ENCODE results near the gene S100A7A. TPM values are rescaled to one million over a fixed set of nuclear protein-coding genes. Genes with fewer than 3 reads are reported as not detected.

The S100A7A gene
- total and polyA plus RNA-seq, 2 donors (not counting 1 experiment from before 2014, with no cell fraction given): not detected

DNA sequence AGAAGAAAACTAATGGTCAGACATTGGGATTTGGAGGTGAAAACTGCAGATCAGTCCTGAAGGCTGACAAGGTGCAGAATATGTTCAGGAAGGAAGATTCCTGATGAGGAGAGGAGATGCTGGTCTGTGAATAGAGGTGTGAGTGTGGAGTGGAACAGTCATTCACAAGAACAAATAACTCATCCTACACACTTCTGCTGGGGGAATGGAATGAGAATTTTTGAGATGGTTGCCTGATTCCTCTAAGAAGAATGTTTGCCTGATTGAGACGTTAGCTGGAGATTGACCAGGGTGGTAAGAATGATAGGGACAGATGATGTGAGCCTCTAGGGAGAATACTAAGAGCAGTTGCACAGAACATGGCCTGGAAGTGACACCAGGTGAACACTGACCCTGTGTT is 40.1 kb downstream of the S100A7A start:
- Histone ChIP-seq H3K9ac (ENCODE audit: low read length) (no peak overlapping the region), H3K79me2 (ENCODE audit: control insufficient read depth, insufficient read depth, low read length) (no peaks in the 10 kb centered on the region), H3K36me3 (replicated peaks in 1 of 2; ENCODE audit: control extremely low read depth in 1 of 2, control insufficient read depth in 1 of 2, extremely low read depth in 1 of 2, insufficient read depth in 2 of 2, low read length in 1 of 2) (no peaks in the 10 kb centered on the region), H2AFZ (ENCODE audit: insufficient read depth, low read depth, low read length, poor library complexity, severe bottlenecking) (no peak overlapping the region), H4K20me1 (ENCODE audit: control insufficient read depth, insufficient read depth, low read length, poor library complexity, severe bottlenecking) (no peaks in the 10 kb centered on the region), H3K4me1 (ENCODE audit: control insufficient read depth in 2 of 2, insufficient read depth in 2 of 2, low read length in 2 of 2) (no peaks in the 10 kb centered on the region), H3K9me3 (ENCODE audit: control extremely low read depth in 1 of 3, control insufficient read depth in 2 of 3, insufficient read depth in 1 of 3, low read length in 2 of 3) (no peaks in the 10 kb centered on the region), H3K27me3 (replicated peaks in 1 of 4; ENCODE audit: control extremely low read depth in 1 of 4, control insufficient read depth in 3 of 4, insufficient read depth in 4 of 4, low read length in 3 of 4) (peaks cover 0 to 5% (median 4%) of the 10 kb centered on the region in 4 experiments), H3K27ac (ENCODE audit: low read length in 2 of 2) (no peak overlapping the region), H3K4me3 (ENCODE audit: control extremely low read depth in 1 of 5, extremely low read depth in 1 of 5, insufficient read depth in 1 of 5, low read depth in 2 of 5, low read length in 4 of 5) (no peak overlapping the region), H3K4me2 (replicated peaks; ENCODE audit: low read depth, low read length, poor library complexity, severe bottlenecking) (no peak overlapping the region)
- Mint-ChIP-seq H3K9me3 (ENCODE audit: insufficient read depth) (no peaks in the 10 kb centered on the region), H3K4me1 (no peaks in the 10 kb centered on the region), H3K27me3 (peaks cover 49% of the 10 kb centered on the region), H3K27ac (no peak overlapping the region), H3K4me3 (no peak overlapping the region)
- TF ChIP-seq EZH2 (IDR thresholded peaks at IDR 0.05; ENCODE audit: borderline replicate concordance, insufficient read depth, low read depth, low read length, poor library complexity, severe bottlenecking): no peak
- TF ChIP-seq, protein P1, sequence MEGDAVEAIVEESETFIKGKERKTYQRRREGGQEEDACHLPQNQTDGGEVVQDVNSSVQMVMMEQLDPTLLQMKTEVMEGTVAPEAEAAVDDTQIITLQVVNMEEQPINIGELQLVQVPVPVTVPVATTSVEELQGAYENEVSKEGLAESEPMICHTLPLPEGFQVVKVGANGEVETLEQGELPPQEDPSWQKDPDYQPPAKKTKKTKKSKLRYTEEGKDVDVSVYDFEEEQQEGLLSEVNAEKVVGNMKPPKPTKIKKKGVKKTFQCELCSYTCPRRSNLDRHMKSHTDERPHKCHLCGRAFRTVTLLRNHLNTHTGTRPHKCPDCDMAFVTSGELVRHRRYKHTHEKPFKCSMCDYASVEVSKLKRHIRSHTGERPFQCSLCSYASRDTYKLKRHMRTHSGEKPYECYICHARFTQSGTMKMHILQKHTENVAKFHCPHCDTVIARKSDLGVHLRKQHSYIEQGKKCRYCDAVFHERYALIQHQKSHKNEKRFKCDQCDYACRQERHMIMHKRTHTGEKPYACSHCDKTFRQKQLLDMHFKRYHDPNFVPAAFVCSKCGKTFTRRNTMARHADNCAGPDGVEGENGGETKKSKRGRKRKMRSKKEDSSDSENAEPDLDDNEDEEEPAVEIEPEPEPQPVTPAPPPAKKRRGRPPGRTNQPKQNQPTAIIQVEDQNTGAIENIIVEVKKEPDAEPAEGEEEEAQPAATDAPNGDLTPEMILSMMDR (IDR thresholded peaks at IDR 0.05): no peak
- no peak for ATAC-seq (ENCODE audit: low read depth)
- intact Hi-C loops (cut with micrococcal nuclease): no loop called here
- no peak for DNase-seq
- ChIA-PET POLR2A (no interaction called here), CTCF (interaction anchor here (1.4 kb wide), 1 partner anchor 38 kb away, joined by 3 read pairs; no protein-coding TSS in a partner anchor)
- 77% methylated on average over 1 of the region's 1 CpG for WGBS (ENCODE audit: insufficient coverage)

GRCh38 chr1:153459655-153460054 is 43.3 kb downstream of the S100A7A start:
- Histone ChIP-seq H2AFZ (ENCODE audit: insufficient read depth, low read depth, low read length, poor library complexity, severe bottlenecking) (no peak overlapping the region), H3K79me2 (ENCODE audit: control insufficient read depth, insufficient read depth, low read length) (no peaks in the 10 kb centered on the region), H3K4me2 (replicated peaks; ENCODE audit: low read depth, low read length, poor library complexity, severe bottlenecking) (no peak overlapping the region), H3K36me3 (replicated peaks in 1 of 2; ENCODE audit: control extremely low read depth in 1 of 2, control insufficient read depth in 1 of 2, extremely low read depth in 1 of 2, insufficient read depth in 2 of 2, low read length in 1 of 2) (no peaks in the 10 kb centered on the region), H3K27ac (ENCODE audit: low read length in 2 of 2) (no peak overlapping the region), H4K20me1 (ENCODE audit: control insufficient read depth, insufficient read depth, low read length, poor library complexity, severe bottlenecking) (no peaks in the 10 kb centered on the region), H3K9me3 (ENCODE audit: control extremely low read depth in 1 of 3, control insufficient read depth in 2 of 3, insufficient read depth in 1 of 3, low read length in 2 of 3) (no peaks in the 10 kb centered on the region), H3K4me3 (ENCODE audit: control extremely low read depth in 1 of 5, extremely low read depth in 1 of 5, insufficient read depth in 1 of 5, low read depth in 2 of 5, low read length in 4 of 5) (no peak overlapping the region), H3K4me1 (ENCODE audit: control insufficient read depth in 2 of 2, insufficient read depth in 2 of 2, low read length in 2 of 2) (no peaks in the 10 kb centered on the region), H3K9ac (ENCODE audit: low read length) (no peak overlapping the region), H3K27me3 (replicated peaks in 1 of 4; ENCODE audit: control extremely low read depth in 1 of 4, control insufficient read depth in 3 of 4, insufficient read depth in 4 of 4, low read length in 3 of 4) (peaks cover 0 to 8% (median 3%) of the 10 kb centered on the region in 4 experiments)
- H3K27me3 Mint-ChIP-seq: peaks cover 61% of the 10 kb centered on the region
- ATAC-seq (ENCODE audit: low read depth) (no peak), DNase-seq (no peak)
- H3K4me3 Mint-ChIP-seq: no peak overlapping the region
- H3K27ac Mint-ChIP-seq: no peak overlapping the region
- ChIA-PET CTCF (no interaction called here), POLR2A (no interaction called here)
- intact Hi-C loops (cut with micrococcal nuclease): no loop called here
- TF ChIP-seq, protein P1 (IDR thresholded peaks at IDR 0.05): no peak
- no peak for TF ChIP-seq EZH2 (IDR thresholded peaks at IDR 0.05; ENCODE audit: borderline replicate concordance, insufficient read depth, low read depth, low read length, poor library complexity, severe bottlenecking)
- WGBS (ENCODE audit: insufficient coverage): 71% methylated on average over 1 of the region's 2 CpGs
- H3K4me1 Mint-ChIP-seq: no peaks in the 10 kb centered on the region
- no peaks in the 10 kb centered on the region for H3K9me3 Mint-ChIP-seq (ENCODE audit: insufficient read depth)

Measured in B cell (primary cell).